Type B pancreatic cell (in vitro differentiated cells): Measurements from ENCODE around the gene KRTAP5-7. TPM values are rescaled to one million over a fixed set of nuclear protein-coding genes. Genes with fewer than 3 reads are reported as not detected.
A peak's percentile ranks its signal among the peaks of the same experiment; 100 is the strongest.
"Not testable (repeated sequence)": the region's sequence is repeated elsewhere in the genome, so short reads cannot be mapped to it uniquely, and the experiment has no call there.

ENCODE experiments used
- DNase-seq: peaks from one replicate; pipeline ENCODE4 v3.0.0; 2021; ENCODE audit warnings: mixed read lengths; ENCODE audit not compliant: unreplicated experiment; ENCODE audit errors: extremely low spot score
- H3K27ac Mint-ChIP-seq: 2 replicates; pipeline ENCODE4 v1.8.0; 2021; ENCODE audit warnings: mild to moderate bottlenecking, mixed read lengths
- H3K27me3 Mint-ChIP-seq: 2 replicates; pipeline ENCODE4 v1.8.0; 2021; ENCODE audit warnings: mixed read lengths
- H3K36me3 Mint-ChIP-seq: 2 replicates; pipeline ENCODE4 v1.8.0; 2021; ENCODE audit warnings: mixed read lengths
- H3K4me1 Mint-ChIP-seq: one replicate; pipeline ENCODE4 v1.8.0; 2021; ENCODE audit warnings: mixed read lengths; ENCODE audit not compliant: unreplicated experiment
- H3K4me3 Mint-ChIP-seq: 2 replicates; pipeline ENCODE4 v1.8.0; 2021; ENCODE audit warnings: mild to moderate bottlenecking, mixed read lengths
- H3K9me3 Mint-ChIP-seq: 2 replicates; pipeline ENCODE4 v1.8.0; 2021; ENCODE audit warnings: mixed read lengths
- CTCF ChIP-seq: fragments of 200-600 bp; sonication (generic); conservative IDR thresholded peaks from 2 replicates; pipeline ENCODE4 v1.5.0; 2021; ENCODE audit warnings: antibody characterized with exemption, mild to moderate bottlenecking
- total RNA-seq: library from RNA; stranded (reverse); gene quantifications from 2 replicates; pipeline ENCODE4 v1.2.1, GENCODE V29; 2021; ENCODE audit warnings: low replicate concordance

The KRTAP5-7 gene
- total RNA-seq, 1 donor from 2014 or later, result not detected

- H3K4me3 Mint-ChIP-seq, result no peak overlapping the region
- no peak overlapping the region for H3K27ac Mint-ChIP-seq
- H3K4me1 Mint-ChIP-seq, result peaks cover 20% of the 10 kb centered on the region
- peaks cover 20% of the 10 kb centered on the region for H3K27me3 Mint-ChIP-seq
- TF ChIP-seq CTCF, result no peak
- H3K36me3 Mint-ChIP-seq, result no peaks in the 10 kb centered on the region
- peaks cover 5% of the 10 kb centered on the region for H3K9me3 Mint-ChIP-seq
- no peak for DNase-seq
Measured at GRCh38 chr11:71562120-71562519, 35.1 kb downstream of the KRTAP5-7 start.

- Mint-ChIP-seq H3K4me1 (peaks cover 30% of the 10 kb centered on the region), H3K27ac (no peak overlapping the region), H3K9me3 (peaks cover 5% of the 10 kb centered on the region), H3K4me3 (no peak overlapping the region), H3K36me3 (no peaks in the 10 kb centered on the region), H3K27me3 (peaks cover 24% of the 10 kb centered on the region)
- no peak for DNase-seq
- peak; percentile 63 for TF ChIP-seq CTCF
Measured at GRCh38 chr11:71563406-71563805, 36.3 kb downstream of the KRTAP5-7 start.

GRCh38 chr11:71564430-71564829, 37.4 kb downstream of the KRTAP5-7 start:
- Mint-ChIP-seq H3K27me3 (peaks cover 24% of the 10 kb centered on the region), H3K4me3 (no peak overlapping the region), H3K36me3 (no peaks in the 10 kb centered on the region), H3K4me1 (peaks cover 30% of the 10 kb centered on the region), H3K27ac (no peak overlapping the region), H3K9me3 (peaks cover 5% of the 10 kb centered on the region)
- no peak for TF ChIP-seq CTCF
- DNase-seq, result no peak

- no peak for DNase-seq
- no peak for TF ChIP-seq CTCF
- peaks cover 30% of the 10 kb centered on the region for H3K4me1 Mint-ChIP-seq
- peaks cover 24% of the 10 kb centered on the region for H3K27me3 Mint-ChIP-seq
- no peaks in the 10 kb centered on the region for H3K36me3 Mint-ChIP-seq
- peak within 1 kb of the TSS; percentile 15 for H3K4me3 Mint-ChIP-seq
- peaks cover 5% of the 10 kb centered on the region for H3K9me3 Mint-ChIP-seq
- H3K27ac Mint-ChIP-seq, result no peak within 1 kb of the TSS
Measured at GRCh38 chr11:71565263-71565662, 38.2 kb downstream of the KRTAP5-7 start, which contains the start of gene KRTAP5-10. TSS of gene KRTAP5-10 (plus strand) at chr11:71565563. CDS start at chr11:71565588, 25 bp downstream.

- H3K27ac Mint-ChIP-seq, result no peak overlapping the region
- peaks cover 35% of the 10 kb centered on the region for H3K4me1 Mint-ChIP-seq
- no peak for TF ChIP-seq CTCF
- no peaks in the 10 kb centered on the region for H3K36me3 Mint-ChIP-seq
- H3K9me3 Mint-ChIP-seq, result peaks cover 5% of the 10 kb centered on the region
- no peak overlapping the region for H3K4me3 Mint-ChIP-seq
- peaks cover 26% of the 10 kb centered on the region for H3K27me3 Mint-ChIP-seq
- DNase-seq, result no peak
Measured at GRCh38 chr11:71566081-71566620, 39.1 kb downstream of the KRTAP5-7 start.

GRCh38 chr11:71566626-71567599, 39.8 kb downstream of the KRTAP5-7 start:
- not testable (repeated sequence) for H3K36me3 Mint-ChIP-seq, H3K9me3 Mint-ChIP-seq, H3K4me3 Mint-ChIP-seq, DNase-seq
- Mint-ChIP-seq H3K27ac (peak overlapping the region; percentile 40), H3K4me1 (peaks cover 35% of the 10 kb centered on the region), H3K27me3 (peaks cover 22% of the 10 kb centered on the region)

GRCh38 chr11:71567633-71568032, 40.6 kb downstream of the KRTAP5-7 start:
- not testable (repeated sequence) for H3K4me3 Mint-ChIP-seq, DNase-seq, H3K36me3 Mint-ChIP-seq, H3K9me3 Mint-ChIP-seq
- peaks cover 35% of the 10 kb centered on the region for H3K4me1 Mint-ChIP-seq
- H3K27me3 Mint-ChIP-seq, result peaks cover 22% of the 10 kb centered on the region
- H3K27ac Mint-ChIP-seq, result peak overlapping the region; percentile 40
